K562 (cell line): ENCODE results near the gene TRIM47. TPM values are rescaled to one million over a fixed set of nuclear protein-coding genes. Genes with fewer than 3 reads are reported as not detected.

ENCODE experiments used
- CBX1 ChIP-seq: sonication (generic); IDR thresholded peaks from 2 replicates; pipeline ENCODE4 v1.6.1; 2016; ENCODE audit warnings: antibody characterized with exemption, low read depth, mild to moderate bottlenecking
- PCBP1 ChIP-seq: fragments of 200-400 bp; formaldehyde crosslinking; IDR thresholded peaks from 2 replicates; pipeline ENCODE4 v1.6.1; 2018; ENCODE audit warnings: mild to moderate bottlenecking, low read depth, low read length; ENCODE audit not compliant: poor library complexity, severe bottlenecking
- PCBP2 ChIP-seq: fragments of 200-400 bp; formaldehyde crosslinking; IDR thresholded peaks from 2 replicates; pipeline ENCODE4 v1.6.1; 2018; ENCODE audit warnings: low read length, low read depth, mild to moderate bottlenecking, moderate library complexity; ENCODE audit not compliant: poor library complexity, severe bottlenecking
- ZFPM2 ChIP-seq: fragments of 250-450 bp; sonication (Bioruptor Pico); IDR thresholded peaks from 2 replicates; pipeline ENCODE4 v1.5.1; 2022; ENCODE audit warnings: mild to moderate bottlenecking
- ZNF174 ChIP-seq: fragments of 250-450 bp; sonication (Bioruptor Pico); IDR thresholded peaks from 2 replicates; pipeline ENCODE4 v1.4.0; 2020; ENCODE audit warnings: mild to moderate bottlenecking
- polyA plus RNA-seq, 8 experiments: library from polyadenylated mRNA; depleted of rRNA in 4 of 8; stranded (reverse) in 5 of 8; unstranded in 3 of 8; fragments of >200 nt; fragmentation: Nextera tagmentation in 2 of 8; fragmentation: Illumina TruSeq in 1 of 8; extraction: Ambion mirVana in 2 of 8; extraction: Trizol in 1 of 8; gene quantifications; 2 replicates each; pipeline versions ENCODE4 v1.2.1 to v1.2.3, GENCODE V29; 2011 to 2014; ENCODE audit warnings: inconsistent platforms in 1 of 8, missing spikeins in 1 of 8
- total RNA-seq, 7 experiments: library from RNA; depleted of rRNA in 6 of 7; stranded (reverse); fragments of >200 nt in 6 of 7; fragmentation: Illumina TruSeq in 2 of 7; extraction: Trizol in 2 of 7; gene quantifications; 2 replicates each; pipeline versions ENCODE4 v1.2.1 to v1.2.3, GENCODE V29; 2011 to 2021; ENCODE audit warnings: low replicate concordance in 1 of 7
- TF ChIP-seq, protein P1 (sequence below): sonication (generic); formaldehyde crosslinking; IDR thresholded peaks from 2 replicates; pipeline ENCODE4 v1.8.0; 2022; ENCODE audit warnings: missing genetic modification reagents, mild to moderate bottlenecking, borderline replicate concordance
- TF ChIP-seq, protein P2 (sequence below): fragments of 250-450 bp; sonication (Bioruptor Pico); IDR thresholded peaks from 2 replicates; pipeline ENCODE4 v1.8.0; 2021; ENCODE audit warnings: moderate library complexity, mild to moderate bottlenecking, inconsistent platforms

TRIM47 gene
- total and polyA plus RNA-seq, 9 of the 15 experiments (the other 6 are each of a cell fraction or from before 2014, with no cell fraction given), result 0.56 to 6.1 (median 3.2) TPM

DNA sequence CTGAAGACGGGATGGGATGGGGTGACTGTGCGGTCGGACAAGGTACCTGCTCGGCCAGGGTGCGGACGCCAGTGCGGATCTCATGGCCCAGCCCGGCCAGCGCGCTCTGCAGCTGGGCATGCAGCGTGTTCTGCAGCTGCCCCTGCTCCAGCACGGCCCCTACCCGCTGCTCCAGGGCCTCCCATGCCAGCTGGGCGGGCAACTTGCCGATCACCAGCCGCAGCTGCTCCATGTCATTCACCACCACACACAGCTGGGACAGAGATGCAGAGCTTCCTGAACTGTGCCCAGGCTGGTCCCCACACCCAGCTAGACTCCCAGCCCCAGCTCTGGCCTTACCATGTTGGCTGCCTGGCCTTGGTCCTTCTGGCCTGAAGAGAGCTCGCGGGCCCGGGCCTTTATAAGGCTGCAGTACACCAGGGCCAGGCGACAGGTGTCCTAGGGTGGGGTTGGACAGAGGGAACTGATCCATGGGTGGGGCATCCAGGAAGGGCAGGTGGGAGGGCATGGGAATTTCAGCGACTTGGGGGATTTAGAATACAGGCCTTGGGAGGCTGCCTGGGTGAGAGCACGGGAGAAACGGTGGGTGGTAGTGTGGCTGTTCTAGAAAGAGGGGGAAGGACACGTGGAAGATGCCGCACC is 44.0 kb downstream of the TRIM47 start (continued):
- TF ChIP-seq, protein P1, sequence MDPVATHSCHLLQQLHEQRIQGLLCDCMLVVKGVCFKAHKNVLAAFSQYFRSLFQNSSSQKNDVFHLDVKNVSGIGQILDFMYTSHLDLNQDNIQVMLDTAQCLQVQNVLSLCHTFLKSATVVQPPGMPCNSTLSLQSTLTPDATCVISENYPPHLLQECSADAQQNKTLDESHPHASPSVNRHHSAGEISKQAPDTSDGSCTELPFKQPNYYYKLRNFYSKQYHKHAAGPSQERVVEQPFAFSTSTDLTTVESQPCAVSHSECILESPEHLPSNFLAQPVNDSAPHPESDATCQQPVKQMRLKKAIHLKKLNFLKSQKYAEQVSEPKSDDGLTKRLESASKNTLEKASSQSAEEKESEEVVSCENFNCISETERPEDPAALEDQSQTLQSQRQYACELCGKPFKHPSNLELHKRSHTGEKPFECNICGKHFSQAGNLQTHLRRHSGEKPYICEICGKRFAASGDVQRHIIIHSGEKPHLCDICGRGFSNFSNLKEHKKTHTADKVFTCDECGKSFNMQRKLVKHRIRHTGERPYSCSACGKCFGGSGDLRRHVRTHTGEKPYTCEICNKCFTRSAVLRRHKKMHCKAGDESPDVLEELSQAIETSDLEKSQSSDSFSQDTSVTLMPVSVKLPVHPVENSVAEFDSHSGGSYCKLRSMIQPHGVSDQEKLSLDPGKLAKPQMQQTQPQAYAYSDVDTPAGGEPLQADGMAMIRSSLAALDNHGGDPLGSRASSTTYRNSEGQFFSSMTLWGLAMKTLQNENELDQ (CRISPR knock-in tag), result no peak
- TF ChIP-seq CBX1, result no peak
- TF ChIP-seq ZNF174 (CRISPR knock-in tag), result no peak
- TF ChIP-seq, protein P2, sequence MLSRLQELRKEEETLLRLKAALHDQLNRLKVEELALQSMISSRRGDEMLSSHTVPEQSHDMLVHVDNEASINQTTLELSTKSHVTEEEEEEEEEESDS (CRISPR knock-in tag), result no peak
- no peak for TF ChIP-seq PCBP2
- TF ChIP-seq ZFPM2 (CRISPR knock-in tag), result no peak
- no peak for TF ChIP-seq PCBP1
